IPS-NIHi11 (cell line): Measurements from ENCODE around the gene WRAP73.
A peak's percentile ranks its signal among the peaks of the same experiment; 100 is the strongest.

Experiments used
- DNase-seq: peaks from one replicate; pipeline ENCODE4 v3.0.0; 2012; ENCODE audit warnings: mixed read lengths, low spot score

Gene WRAP73

GRCh38 chr1:3646596-3646995, 3.3 kb downstream of the WRAP73 start:
- no peak for DNase-seq

GRCh38 chr1:3645666-3646355, 4.1 kb downstream of the WRAP73 start:
- DNase-seq: no peak

GRCh38 chr1:3645247-3645646, 4.7 kb downstream of the WRAP73 start:
- DNase-seq: no peak

GRCh38 chr1:3644273-3644672, 5.6 kb downstream of the WRAP73 start:
- DNase-seq: no peak

GRCh38 chr1:3642919-3643675, 6.8 kb downstream of the WRAP73 start:
- DNase-seq: no peak

GRCh38 chr1:3641816-3642215, 8.1 kb downstream of the WRAP73 start:
- DNase-seq: no peak

GRCh38 chr1:3641046-3641760, 8.7 kb downstream of the WRAP73 start:
- DNase-seq: no peak

GRCh38 chr1:3640121-3640837, 9.6 kb downstream of the WRAP73 start:
- DNase-seq: no peak

GRCh38 chr1:3639397-3639911, 10.4 kb downstream of the WRAP73 start:
- no peak for DNase-seq

GRCh38 chr1:3638676-3639075, 11.2 kb downstream of the WRAP73 start:
- DNase-seq: no peak

- DNase-seq: no peak
These were observed 11.9 kb downstream of the WRAP73 start for GRCh38 chr1:3638027-3638426.

GRCh38 chr1:3636531-3636930, 13.4 kb downstream of the WRAP73 start:
- DNase-seq: no peak

GRCh38 chr1:3636080-3636479, 13.8 kb downstream of the WRAP73 start:
- no peak for DNase-seq

- DNase-seq: no peak
These were observed 15.7 kb downstream of the WRAP73 start for GRCh38 chr1:3634059-3634800.

GRCh38 chr1:3633344-3634058, 16.4 kb downstream of the WRAP73 start:
- no peak for DNase-seq

- no peak for DNase-seq
These were observed 17.1 kb downstream of the WRAP73 start for GRCh38 chr1:3632716-3633343.

GRCh38 chr1:3632298-3632697, 17.6 kb downstream of the WRAP73 start:
- DNase-seq: no peak

- DNase-seq: peak; percentile 48
These were observed 18.3 kb downstream of the WRAP73 start for GRCh38 chr1:3631320-3632260.

- no peak for DNase-seq
These were observed 19.0 kb downstream of the WRAP73 start for GRCh38 chr1:3630914-3631313.
